GM21619 (cell line): ENCODE measurements around the gene AHNAK2.

ENCODE experiments used
- ATAC-seq: cut with Tn5 transposase; IDR thresholded peaks from one replicate; pipeline ENCODE4 v1.9.1; 2021; ENCODE audit not compliant: unreplicated experiment

Gene AHNAK2

DNA sequence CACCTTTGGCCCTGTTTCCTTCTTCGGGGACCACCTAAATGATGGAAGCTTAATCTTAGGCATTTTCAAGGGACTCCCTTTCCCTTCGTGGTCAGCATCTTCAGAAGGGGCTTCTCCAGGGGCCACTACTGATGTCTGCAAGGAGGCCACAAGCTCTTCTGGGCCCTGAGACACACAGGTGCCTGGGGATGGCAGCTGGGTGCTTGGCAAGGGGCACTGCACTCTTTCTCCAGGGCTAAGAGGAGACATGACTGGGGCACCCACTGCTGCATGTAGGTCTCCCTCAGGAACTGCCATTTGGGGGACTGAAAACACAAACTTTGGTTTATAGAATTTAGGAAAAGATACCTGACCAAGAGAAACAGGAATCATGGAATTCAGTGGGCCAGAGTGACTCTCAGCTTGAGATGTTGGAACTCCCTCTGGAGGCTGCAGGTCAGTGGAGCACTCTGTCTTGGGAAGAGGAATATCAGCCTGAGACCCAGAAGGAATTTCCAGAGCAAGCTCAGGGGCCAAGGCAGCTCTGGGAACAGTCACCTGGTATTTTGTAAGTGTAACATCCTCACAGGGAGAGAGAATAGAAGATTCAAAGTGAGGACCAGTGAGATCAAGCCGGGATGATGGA is 37.5 kb downstream of the AHNAK2 start:
- ATAC-seq: no peak

DNA sequence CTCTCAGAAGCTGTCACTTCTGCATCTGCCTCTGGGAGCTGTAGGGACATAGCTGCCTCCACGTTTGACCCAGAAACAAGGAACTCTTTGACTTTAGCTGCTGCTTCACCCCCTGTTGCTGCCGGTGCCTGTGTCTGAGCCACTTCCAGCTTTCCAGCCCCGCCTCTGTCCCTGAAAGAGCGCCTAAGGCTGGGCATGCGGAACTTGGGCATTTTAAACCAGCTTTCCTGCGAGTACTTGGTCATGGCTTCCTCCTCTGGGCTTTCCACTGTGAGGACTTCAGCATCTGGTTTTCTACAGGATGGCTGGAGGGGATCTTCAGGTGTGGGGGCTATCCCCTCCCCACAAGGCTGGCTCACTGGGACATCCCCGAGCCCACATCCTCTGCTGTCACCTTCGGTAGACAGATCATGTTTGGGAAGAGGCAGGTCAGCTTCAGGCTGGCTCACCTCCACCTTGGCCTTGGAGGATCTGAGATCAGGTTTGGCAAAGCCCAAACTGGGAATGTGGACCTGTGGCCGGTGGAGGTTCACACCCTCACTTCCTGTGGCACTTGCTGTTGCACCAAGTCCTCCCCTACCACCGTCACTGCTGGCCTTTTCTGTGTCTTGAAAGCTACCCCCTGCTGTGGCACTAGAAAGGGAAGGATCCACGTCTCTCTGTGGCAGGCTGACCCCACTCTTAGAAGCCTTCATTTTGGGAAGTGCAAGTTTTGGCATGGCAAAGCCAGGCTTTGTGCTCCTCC is 38.3 kb downstream of the AHNAK2 start:
- ATAC-seq: no peak

- no peak for ATAC-seq
Observed at GRCh38 chr14:104938960-104939359, 39.2 kb downstream of the AHNAK2 start.

GRCh38 chr14:104938436-104938835 is 39.7 kb downstream of the AHNAK2 start:
- ATAC-seq: no peak

GRCh38 chr14:104937694-104938365 is 40.3 kb downstream of the AHNAK2 start:
- no peak for ATAC-seq

DNA sequence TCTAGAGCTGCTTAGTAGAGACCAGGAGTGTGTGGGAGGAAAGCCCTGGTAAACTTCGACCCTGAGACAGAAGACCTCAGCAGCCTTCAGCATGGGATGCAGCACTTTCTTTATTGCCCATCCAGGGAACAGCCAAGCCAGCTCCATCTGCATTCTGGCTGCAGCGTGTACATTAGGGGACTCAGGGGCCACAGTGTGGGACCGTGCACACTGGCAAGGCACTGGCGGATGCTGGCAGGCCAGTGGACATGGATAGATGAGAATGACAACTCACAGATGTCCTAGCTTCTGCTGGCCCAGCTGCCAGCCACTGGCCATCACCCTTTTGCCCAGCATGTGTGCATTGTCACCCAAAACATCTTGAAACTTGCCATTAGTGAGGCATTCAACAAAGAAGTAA is 41.0 kb downstream of the AHNAK2 start:
- ATAC-seq: no peak

DNA sequence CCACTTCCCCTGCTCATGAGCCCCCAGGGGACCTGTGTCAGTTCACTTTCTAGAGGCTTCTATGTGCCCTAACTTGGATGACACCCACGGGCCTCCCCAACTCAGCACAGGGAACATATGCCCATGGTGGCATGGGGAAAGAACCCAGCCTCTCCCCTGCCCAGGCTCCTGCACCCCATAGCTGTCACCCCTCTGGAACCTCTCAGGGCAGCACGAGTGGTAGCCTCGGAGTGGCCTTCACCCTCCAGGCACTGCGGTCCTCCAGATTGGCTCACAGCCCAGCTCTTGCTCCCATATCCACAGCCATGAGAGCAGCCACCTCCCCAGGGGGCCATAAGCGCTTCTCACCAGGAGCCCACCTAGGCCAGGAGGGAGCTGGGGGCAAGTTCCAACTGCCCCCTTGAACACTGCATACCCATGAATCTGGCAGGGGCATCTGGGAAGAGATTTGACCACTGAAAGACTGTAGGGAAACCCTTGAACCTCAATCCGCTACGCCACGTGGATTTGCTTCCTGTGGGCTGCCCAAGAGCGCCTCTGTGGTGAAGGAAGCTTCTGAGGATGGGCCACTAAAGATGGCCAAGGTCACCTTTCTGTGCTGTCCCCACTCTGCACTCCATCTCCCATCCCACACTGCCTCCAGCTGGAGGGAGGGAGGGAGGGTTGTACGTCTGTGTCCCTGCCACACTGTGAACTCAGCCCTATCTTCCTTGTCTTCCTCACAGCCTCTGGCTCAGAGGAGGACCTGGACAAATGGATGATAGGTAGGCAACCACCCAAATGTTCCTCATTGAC is 41.6 kb downstream of the AHNAK2 start:
- no peak for ATAC-seq

DNA sequence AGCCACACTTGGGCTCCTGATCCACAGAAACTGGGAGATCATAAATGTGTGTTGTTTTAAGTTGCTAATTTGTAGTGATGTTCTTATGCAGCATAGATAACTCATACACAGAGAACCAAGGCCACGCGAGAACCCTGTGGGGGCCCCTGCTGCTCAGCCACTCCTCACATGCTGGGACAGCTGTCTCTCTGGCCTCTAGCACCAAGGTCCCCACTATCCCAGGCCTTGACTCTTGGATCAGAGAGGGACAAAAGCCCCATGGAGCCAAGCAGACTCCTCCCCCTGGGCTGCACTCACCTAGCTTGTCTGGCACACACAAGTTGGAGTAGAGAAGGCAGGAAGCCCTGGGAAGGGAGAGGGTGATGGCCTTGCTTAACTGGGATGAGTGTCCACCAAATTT is 42.2 kb downstream of the AHNAK2 start:
- no peak for ATAC-seq

- no peak for ATAC-seq
Observed at GRCh38 chr14:104935026-104935650, 43.0 kb downstream of the AHNAK2 start.

DNA sequence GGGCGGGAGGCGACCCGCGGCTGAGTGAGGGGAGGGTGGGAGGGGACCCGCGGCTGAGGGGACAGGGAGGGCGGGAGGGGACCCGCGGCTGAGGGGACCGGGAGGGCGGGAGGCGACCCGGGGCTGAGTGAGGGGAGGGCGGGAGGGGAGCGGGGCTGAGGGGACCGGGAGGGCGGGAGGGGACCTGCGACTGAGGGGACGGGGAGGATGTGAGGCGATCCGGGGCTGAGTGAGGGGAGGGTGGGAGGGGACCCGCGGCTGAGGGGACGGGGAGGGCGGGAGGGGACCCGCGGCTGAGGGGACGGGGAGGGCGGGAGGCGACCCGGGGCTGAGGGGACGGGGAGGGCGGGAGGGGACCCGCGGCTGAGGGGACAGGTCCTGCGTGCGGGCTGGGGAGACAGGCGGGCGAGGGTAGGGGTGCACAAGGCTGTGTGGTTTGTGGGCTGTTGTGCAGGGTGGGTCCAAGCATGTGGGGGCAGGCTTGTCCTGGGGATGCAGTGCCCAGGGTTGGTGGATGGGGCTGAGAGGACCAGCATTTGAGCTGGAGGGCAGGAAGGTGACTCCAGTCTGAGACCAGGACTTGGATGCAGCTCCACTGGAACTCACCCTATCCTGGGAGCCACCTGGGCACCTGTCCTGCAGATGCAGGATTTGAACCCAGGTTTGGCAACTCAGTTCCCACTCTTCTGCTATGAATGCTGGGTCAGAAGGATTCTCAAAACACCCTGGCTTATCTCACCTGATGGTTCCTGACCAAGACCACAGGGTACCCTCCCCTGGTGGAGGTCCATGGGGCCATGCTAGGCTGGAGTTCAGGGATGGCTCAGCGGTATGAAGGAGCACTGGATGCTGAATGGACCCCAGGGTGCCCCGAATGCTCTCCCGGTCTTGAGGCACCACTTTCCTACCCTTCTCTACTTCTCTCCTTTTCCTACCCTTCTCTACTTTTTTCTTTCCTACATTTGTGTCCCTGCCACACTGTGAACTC is 44.1 kb downstream of the AHNAK2 start:
- no peak for ATAC-seq

- ATAC-seq: no peak
Observed at GRCh38 chr14:104932676-104933631, 45.2 kb downstream of the AHNAK2 start.

DNA sequence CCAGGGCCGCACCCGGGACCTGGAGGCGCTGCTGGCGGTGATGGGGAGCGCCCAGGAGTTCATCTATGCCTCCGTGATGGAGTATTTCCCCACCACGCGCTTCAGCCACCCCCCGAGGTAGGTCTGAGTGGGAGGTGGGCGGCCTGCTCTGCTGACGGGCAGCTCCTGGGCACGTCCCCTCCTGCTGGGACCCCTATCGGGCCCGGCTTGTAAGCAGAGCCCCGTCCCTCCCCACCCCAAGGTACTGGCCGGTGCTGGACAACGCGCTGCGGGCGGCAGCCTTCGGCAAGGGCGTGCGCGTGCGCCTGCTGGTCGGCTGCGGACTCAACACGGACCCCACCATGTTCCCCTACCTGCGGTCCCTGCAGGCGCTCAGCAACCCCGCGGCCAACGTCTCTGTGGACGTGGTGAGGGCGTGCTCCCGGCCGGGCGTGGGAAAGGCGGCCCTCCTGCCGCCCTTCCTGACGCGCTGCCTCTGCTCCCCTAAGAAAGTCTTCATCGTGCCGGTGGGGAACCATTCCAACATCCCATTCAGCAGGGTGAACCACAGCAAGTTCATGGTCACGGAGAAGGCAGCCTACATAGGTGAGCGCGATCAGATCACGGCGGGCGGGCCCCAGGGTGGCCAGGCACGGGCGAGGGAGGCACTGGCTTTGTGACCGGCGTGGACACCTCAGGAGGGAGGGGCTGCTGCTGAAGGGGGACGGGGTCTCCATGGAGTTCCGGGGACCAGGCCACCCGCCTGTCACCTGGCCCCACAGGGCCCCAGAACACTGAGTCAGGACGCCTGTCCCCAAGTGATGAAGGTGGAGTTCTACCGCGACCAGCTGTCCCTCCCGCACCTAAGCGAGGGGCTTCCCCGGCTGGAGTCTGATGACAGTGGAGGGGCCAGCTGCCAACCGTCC is 46.2 kb downstream of the AHNAK2 start:
- no peak for ATAC-seq

- ATAC-seq: no peak
Observed at GRCh38 chr14:104931304-104931770, 46.8 kb downstream of the AHNAK2 start.

GRCh38 chr14:104930526-104931303 is 47.5 kb downstream of the AHNAK2 start:
- no peak for ATAC-seq

DNA sequence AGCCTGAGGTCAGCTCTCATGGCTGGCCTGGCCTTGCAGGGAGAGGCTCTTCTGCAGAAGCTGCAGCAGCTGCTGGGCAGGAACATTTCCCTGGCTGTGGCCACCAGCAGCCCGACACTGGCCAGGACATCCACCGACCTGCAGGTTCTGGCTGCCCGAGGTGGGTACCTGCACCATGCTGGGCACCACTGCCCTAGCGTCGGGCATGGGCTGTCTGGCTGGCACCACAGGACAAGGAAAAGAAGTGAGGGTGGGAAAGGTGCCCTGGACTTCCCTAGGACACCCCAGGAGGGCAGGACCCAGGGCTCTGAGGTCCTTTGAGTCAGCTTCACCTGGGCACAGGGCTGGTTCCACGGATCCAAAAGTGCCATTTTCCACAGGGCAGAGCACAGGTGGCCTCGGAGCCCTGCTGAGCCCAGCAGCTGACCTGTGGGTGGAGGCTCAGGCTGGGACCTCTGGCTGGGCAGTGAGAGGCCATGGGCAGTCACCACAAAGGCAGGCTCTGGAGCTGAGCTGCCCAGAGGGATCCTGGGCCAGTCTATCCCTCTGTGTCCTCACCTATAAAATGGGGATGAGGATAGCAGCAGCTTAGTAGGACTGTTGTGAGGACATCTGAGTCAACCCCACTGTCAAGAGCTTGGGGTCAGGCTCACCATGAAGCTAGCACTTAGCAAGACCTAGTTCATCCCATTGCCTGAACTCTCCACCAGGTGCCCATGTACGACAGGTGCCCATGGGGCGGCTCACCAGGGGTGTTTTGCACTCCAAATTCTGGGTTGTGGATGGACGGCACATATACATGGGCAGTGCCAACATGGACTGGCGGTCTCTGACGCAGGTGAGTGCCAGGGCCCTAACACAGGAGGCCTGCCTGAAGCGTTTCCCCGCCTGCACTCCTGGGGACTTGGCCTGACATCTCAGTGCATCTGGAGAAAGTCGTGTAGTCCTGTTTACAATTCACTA is 48.6 kb downstream of the AHNAK2 start:
- ATAC-seq: no peak
